DND-41 (cell line): ENCODE measurements around the gene WARS2.

Experiments used
- CTCF ChIP-seq: IDR thresholded peaks from 2 replicates; pipeline ENCODE4 v1.5.1; 2012; ENCODE audit warnings: borderline replicate concordance, low read length, moderate library complexity, mild to moderate bottlenecking; ENCODE audit not compliant: poor library complexity, severe bottlenecking; ENCODE audit errors: extremely low read depth
- EZH2 ChIP-seq: IDR thresholded peaks from 3 replicates; pipeline ENCODE4 v1.6.1; 2012; ENCODE audit warnings: borderline replicate concordance, low read depth, mild to moderate bottlenecking, moderate library complexity, low read length, inconsistent platforms; ENCODE audit not compliant: severe bottlenecking

GRCh38 chr1:119144813-119145212 lies 4.4 kb upstream of the WARS2 start:
- TF ChIP-seq CTCF = no peak
- no peak for TF ChIP-seq EZH2
